AG09309 (cell line): ENCODE results near the gene SRCIN1.

Experiments used
- DNase-seq: peaks from one replicate; pipeline ENCODE4 v3.0.0-alpha.2; 2010; ENCODE audit warnings: low read depth
- H3K4me3 ChIP-seq: 2 replicates; pipeline ENCODE4 v1.5.1; 2011; ENCODE audit warnings: mild to moderate bottlenecking, low read depth, low read length, moderate library complexity; ENCODE audit not compliant: control insufficient read depth
- TF ChIP-seq, protein P1 (sequence below): IDR thresholded peaks from 2 replicates; pipeline ENCODE4 v1.5.1; 2011; ENCODE audit warnings: mild to moderate bottlenecking, low read depth, low read length, inconsistent platforms; ENCODE audit not compliant: insufficient read depth, control insufficient read depth; ENCODE audit errors: missing control alignments

Gene SRCIN1

DNA sequence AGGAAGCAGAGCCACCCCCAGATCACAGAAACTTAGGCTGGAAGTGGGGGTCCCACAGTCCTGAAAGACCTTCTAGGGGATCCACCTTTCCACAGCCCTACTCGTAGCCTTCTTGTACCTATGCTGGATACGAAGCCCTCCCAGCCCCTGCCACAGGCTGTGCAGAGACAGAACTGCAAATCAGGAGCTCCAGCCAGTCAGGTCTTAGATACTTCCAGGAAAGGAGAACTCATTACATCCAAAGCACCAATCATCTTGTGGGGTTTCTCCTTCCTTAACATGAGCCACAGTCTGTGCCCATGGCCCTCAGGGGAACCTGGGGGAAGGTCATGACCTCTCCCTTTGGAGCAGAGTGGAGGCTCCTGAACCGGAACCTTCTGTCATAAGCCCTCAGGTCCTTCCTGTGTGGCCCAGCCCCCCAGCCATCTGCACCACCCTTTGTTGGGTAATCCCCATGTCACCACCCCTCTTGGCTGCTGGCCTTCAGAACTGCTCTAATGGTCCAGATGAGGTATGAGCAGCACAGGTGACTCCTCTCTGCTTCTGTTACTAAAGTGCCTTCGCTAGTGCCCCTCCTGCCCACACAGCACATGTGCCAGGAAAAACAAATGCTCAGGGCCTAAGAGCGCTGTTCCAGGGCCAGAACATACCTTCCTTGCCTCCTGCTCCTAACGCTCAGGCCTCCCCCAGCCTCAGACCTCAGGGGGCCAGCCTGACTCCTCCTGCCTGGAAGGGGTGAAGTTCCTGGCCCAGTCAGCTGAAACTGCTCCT, 14.6 kb downstream of the SRCIN1 start:
- no peak for DNase-seq
- TF ChIP-seq, protein P1, sequence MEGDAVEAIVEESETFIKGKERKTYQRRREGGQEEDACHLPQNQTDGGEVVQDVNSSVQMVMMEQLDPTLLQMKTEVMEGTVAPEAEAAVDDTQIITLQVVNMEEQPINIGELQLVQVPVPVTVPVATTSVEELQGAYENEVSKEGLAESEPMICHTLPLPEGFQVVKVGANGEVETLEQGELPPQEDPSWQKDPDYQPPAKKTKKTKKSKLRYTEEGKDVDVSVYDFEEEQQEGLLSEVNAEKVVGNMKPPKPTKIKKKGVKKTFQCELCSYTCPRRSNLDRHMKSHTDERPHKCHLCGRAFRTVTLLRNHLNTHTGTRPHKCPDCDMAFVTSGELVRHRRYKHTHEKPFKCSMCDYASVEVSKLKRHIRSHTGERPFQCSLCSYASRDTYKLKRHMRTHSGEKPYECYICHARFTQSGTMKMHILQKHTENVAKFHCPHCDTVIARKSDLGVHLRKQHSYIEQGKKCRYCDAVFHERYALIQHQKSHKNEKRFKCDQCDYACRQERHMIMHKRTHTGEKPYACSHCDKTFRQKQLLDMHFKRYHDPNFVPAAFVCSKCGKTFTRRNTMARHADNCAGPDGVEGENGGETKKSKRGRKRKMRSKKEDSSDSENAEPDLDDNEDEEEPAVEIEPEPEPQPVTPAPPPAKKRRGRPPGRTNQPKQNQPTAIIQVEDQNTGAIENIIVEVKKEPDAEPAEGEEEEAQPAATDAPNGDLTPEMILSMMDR = no peak
- no peak overlapping the region for H3K4me3 ChIP-seq

DNA sequence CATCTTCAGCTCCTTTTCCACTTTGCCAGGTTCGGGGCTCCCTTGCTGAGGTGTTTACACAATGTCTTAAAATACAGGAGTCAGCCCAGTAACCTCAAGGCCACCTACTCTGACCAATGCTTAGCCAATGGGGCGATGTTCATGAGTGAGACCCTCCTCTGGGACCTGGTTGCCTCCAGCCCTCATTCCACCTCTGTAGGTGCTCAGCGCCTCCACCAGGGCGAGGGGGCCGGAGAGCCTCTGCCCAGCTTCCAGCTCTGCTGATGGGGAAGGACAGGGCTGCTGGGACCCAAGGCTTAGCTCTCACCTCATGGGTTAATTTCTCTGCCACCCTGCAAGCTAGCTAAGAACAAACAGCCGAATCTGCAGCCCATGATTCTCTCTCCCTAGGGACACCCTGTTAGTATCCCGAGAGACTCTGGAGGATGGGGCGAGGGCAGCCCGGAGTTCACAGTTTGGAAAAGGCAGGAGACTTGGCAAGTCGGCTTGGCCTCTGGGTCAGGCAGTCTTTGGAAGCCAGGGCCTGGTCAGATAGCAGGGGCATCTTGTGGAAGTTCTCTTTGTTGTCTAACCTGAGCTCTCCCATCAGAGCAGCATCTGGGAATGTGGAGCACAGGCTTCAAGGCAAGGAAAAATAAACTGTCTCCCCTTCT, 16.2 kb downstream of the SRCIN1 start:
- TF ChIP-seq, protein P1 = no peak
- no peak overlapping the region for H3K4me3 ChIP-seq
- DNase-seq = no peak

DNA sequence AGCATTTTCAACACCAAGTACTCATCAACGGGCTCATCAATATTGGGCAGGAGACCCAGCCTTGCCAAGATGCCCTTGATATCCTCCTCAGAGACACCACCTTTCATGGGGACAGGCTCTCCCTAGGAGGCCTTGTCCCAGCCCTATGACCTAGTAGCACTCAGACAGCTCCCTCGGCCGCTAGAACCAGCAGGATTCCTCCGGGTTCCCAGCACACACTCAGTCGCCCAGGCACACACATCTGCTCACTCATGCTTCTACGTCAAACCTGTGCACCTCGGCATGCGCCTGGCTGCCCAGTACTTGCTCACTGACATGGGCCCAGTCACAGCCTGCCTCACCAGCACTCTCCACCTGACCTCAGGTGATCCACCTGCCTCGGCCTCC, 17.0 kb downstream of the SRCIN1 start:
- no peak overlapping the region for H3K4me3 ChIP-seq
- TF ChIP-seq, protein P1 = no peak
- no peak for DNase-seq

DNA sequence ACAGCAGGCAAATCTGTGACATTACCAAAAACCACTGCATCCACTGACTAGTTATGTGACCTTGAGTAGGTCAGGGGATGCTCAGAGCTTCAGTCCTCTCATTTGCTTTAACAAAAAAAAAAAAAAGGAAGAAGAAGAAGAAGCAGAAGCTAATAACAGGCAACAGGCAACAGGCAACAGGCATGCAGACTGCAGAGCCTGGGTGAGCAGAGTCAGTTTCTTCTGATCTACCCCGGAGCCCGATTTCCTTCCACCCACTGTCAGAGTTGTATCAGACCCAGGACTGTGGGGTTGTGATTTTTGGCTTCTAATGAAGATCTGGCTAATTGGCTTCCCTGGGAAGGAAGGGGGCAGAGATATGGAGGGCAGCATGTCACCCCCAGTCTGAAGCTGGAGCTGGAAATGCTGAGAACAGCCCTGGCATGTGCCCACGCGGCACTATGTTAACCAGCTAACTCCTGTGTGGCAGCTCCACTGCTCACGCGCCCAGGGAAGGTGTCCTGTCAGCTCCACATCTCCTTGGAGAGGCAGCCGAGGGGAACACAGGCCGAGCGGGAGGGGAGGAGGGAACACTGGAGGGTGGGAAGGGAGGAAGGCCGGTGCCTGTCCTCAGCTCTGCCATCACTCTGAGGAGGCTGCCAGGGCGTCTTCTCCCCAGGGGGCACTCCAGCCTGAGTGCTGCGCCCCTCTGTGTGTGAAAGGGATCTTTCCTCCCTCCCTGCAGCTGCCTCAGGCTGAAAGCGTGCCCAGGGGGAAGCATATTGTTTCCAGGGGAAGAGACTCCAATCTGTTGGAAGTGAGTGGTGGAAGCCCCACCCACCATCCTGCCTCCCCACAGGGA, 17.6 kb downstream of the SRCIN1 start:
- TF ChIP-seq, protein P1 = no peak
- no peak overlapping the region for H3K4me3 ChIP-seq
- DNase-seq = no peak

DNA sequence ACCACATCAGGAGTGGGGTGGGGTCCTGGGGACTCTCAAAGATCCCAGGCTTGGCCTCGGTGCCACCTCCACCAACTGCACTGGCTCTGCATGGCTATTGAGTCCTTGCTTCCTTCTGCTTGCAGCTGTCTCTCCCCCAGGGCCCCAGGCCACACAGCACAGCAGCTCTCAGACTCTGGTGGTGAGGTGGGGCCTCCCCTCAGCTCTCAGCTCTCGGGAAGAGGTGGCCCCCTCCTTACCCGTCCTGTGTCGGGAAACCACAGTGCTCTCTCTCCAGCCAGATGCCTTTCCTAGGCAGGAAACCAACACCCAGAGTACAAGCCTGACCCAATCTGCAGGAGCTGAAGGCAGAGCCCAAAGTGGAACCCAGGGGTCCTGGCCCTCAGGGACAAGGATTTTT, 18.5 kb downstream of the SRCIN1 start:
- H3K4me3 ChIP-seq = no peak overlapping the region
- no peak for DNase-seq
- TF ChIP-seq, protein P1 = no peak

DNA sequence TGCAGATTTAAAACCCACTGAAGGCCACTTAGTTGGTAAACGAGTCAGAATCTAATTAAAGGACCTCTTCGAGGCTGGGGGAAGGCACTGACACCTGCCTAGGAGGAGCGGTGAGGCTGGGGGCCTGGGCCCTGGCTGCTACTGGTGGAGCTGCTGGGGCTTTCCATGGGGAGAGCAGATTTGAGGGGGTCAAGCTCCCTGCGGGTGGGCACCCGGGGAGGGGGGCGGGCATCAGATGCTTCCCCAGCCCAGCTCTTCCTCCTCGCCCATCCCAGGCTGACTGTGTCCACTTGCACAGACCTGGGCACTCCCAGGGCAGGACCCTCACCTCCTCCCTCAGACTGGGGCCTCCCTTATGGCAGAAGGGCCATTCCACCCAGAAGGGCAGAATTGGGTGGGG, 19.0 kb downstream of the SRCIN1 start:
- DNase-seq = no peak
- TF ChIP-seq, protein P1 = no peak
- H3K4me3 ChIP-seq = no peak overlapping the region
